ENCODE measurements around the gene SYNGAP1.

Gene SYNGAP1

DNA sequence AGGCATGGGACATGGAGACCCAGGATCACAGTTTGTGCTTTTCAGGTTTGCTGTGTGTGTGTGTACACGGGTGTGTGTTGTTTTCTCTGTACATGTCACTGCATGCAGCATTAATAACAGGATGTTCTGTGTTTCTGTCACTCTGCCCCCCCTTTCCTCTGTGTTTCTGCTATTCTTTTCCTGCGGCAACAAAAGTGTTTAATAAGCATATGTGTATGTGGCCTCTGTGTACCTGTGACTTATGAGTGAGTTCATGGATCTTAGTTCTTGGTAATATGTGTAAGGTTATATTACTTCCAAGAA lies 9.8 kb downstream of the SYNGAP1 start:
- peak overlapping the region; percentile 53 for H3K4me3 ChIP-seq (replicated peaks; ENCODE audit: low read depth, low read length)
- TF ChIP-seq, protein P1, sequence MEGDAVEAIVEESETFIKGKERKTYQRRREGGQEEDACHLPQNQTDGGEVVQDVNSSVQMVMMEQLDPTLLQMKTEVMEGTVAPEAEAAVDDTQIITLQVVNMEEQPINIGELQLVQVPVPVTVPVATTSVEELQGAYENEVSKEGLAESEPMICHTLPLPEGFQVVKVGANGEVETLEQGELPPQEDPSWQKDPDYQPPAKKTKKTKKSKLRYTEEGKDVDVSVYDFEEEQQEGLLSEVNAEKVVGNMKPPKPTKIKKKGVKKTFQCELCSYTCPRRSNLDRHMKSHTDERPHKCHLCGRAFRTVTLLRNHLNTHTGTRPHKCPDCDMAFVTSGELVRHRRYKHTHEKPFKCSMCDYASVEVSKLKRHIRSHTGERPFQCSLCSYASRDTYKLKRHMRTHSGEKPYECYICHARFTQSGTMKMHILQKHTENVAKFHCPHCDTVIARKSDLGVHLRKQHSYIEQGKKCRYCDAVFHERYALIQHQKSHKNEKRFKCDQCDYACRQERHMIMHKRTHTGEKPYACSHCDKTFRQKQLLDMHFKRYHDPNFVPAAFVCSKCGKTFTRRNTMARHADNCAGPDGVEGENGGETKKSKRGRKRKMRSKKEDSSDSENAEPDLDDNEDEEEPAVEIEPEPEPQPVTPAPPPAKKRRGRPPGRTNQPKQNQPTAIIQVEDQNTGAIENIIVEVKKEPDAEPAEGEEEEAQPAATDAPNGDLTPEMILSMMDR (IDR thresholded peaks at IDR 0.05; ENCODE audit: low read depth, low read length, missing control alignments), result no peak
- DNase-seq (ENCODE audit: extremely low read depth, low read depth), result no peak

DNA sequence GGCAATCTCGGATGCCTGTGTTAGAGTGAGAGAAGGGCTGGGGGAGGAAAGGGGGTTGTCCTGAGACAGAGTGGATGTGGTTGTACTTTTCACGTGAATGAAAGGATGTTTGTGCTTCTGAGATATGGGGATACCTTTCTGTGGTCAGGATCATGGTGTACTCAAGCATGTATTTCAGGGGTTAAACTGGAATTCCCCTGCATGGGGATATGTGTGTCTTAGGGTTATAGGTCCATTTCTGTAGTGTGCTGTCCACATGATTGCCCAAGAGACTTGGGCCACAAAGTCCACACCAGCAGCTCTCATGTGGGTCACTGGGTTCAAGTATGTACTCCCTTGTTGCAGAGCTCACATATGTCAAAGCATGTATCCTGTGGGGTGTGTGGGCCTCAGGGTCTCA lies 10.5 kb downstream of the SYNGAP1 start:
- DNase-seq (ENCODE audit: extremely low read depth, low read depth), result no peak
- H3K4me3 ChIP-seq (replicated peaks; ENCODE audit: low read depth, low read length), result no peak overlapping the region; the same call in 1 of the 2 replicates
- TF ChIP-seq, protein P1 (IDR thresholded peaks at IDR 0.05; ENCODE audit: low read depth, low read length, missing control alignments), result no peak

GRCh38 chr6:33430991-33431879 lies 11.4 kb downstream of the SYNGAP1 start:
- no peak for DNase-seq (ENCODE audit: extremely low read depth, low read depth)
- H3K4me3 ChIP-seq (replicated peaks; ENCODE audit: low read depth, low read length), result peak overlapping the region; percentile 32
- TF ChIP-seq, protein P1 (IDR thresholded peaks at IDR 0.05; ENCODE audit: low read depth, low read length, missing control alignments), result no peak

DNA sequence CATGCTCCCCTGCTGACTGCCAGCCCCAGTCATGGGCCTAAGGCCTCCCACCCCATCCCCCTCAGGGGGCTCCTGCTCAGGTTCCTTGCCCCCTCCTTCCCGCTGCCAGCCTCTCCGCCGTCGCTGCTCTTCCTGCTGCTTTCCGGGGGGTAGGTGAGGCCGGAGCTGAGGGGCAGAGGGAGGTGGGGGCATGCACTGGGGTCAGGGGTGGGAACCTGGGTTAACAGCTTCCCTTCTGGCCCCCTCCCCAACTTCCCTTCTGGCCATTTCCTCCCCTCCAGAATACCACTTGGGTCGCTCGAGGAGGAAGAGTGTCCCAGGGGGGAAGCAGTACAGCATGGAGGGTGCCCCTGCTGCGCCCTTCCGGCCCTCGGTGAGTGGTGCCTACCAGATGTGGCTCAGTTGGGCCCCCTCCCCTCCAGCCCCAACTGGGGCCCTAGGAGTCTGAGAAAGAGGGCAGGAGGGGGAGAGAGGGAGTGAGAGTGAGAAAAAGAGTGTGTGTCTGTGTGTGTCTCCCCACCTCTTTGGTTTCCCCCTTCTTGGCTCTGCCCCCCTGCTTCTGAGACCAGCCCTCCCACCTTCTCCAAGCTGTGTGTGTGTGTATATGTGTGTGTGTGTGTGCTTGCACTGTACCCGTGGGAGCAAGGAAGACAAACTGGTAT lies 12.1 kb downstream of the SYNGAP1 start:
- TF ChIP-seq, protein P1 (IDR thresholded peaks at IDR 0.05; ENCODE audit: low read depth, low read length, missing control alignments), result no peak
- H3K4me3 ChIP-seq (replicated peaks; ENCODE audit: low read depth, low read length), result no peak overlapping the region
- no peak for DNase-seq (ENCODE audit: extremely low read depth, low read depth)

DNA sequence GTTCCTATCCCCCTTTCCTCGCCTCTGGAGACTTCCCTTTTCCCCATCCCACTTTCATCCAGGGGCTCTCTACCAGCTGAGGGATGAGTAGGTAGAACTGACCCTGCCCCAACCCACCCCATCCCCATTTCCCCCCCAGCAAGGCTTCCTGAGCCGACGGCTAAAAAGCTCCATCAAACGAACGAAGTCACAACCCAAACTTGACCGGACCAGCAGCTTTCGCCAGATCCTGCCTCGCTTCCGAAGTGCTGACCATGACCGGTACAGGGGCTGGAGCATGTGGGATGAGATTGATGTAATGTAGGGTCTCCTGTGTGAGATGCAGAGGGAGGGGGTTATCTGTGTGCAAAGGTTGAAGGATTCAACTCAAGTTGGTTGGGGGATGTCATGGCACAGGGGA lies 12.7 kb downstream of the SYNGAP1 start:
- no peak overlapping the region for H3K4me3 ChIP-seq (replicated peaks; ENCODE audit: low read depth, low read length)
- DNase-seq (ENCODE audit: extremely low read depth, low read depth), result no peak
- TF ChIP-seq, protein P1 (IDR thresholded peaks at IDR 0.05; ENCODE audit: low read depth, low read length, missing control alignments), result no peak

DNA sequence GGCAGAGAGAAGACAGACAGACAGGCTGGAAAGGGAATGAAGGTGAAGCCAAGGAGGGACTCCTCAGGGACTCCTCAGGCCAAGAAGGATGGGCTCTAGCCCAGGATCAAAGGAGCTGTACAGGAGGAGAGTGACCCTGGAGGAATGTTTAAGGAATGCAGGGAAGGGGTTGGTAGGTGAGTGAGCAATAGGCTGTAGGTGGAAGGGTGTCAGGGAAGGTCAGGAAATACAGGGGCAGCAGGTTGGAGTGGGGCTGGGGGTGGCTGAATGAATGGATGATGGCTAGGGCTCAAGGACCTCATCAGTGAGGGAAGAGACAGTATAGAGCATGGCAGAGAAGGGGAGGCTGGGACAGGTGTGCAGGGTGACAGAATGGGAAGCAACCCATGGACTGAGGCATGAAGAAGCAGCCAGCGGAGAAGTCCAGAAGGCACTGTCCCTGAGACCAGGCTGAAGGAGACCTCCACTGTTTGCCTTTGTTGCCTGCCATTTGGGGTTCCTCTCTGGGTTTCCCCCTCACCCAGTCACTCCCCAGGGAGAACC lies 13.2 kb downstream of the SYNGAP1 start:
- TF ChIP-seq, protein P1 (IDR thresholded peaks at IDR 0.05; ENCODE audit: low read depth, low read length, missing control alignments), result no peak
- no peak for DNase-seq (ENCODE audit: extremely low read depth, low read depth)
- H3K4me3 ChIP-seq (replicated peaks; ENCODE audit: low read depth, low read length), result no peak overlapping the region

All from HFF-Myc (cell line).